ENCODE data around the gene VSTM4.

DNA sequence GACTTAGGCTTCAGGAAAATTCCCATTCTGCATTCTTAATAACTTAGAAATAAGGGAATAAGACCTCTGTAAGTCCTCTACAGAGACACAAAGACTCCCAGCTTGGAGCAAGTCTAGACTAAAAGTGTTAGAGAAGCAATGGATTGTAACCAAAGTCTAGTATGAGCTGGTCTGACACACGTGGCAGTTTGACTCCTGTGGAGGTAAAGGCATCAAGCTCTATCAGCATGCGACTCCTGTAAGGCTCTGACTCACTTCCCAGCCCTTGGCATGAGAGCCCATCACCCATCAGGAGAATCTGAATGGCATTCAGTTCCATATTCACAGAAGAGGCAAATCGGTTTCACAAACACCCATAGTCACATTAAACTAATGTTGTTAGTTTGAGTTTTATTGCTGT, 4.4 kb upstream of the VSTM4 start:
- TF ChIP-seq CTCF (IDR thresholded peaks at IDR 0.05) (no peak), POLR2A (IDR thresholded peaks at IDR 0.05) (no peak)

Data from ovary (tissue), 3 donors.